IMR-90 (cell line): ENCODE data around the gene KDM2B. TPM values are rescaled to one million over a fixed set of nuclear protein-coding genes. Genes with fewer than 3 reads are reported as not detected.

Experiments
- ATAC-seq: fragments of 200-7000 bp; cut with Tn5 transposase; 2 replicates; pipeline ENCODE4 v1.9.1; 2020; ENCODE audit warnings: low read depth, mild to moderate bottlenecking, moderate library complexity
- BruUV-seq: library from RNA; stranded (reverse); fragments of 400-500 nt; replicated peaks from 2 replicates; lab custom pipeline; 2021; lab: Mats Ljungman, UMichigan
- CTCF ChIA-PET: fragments of 300-600 bp; formaldehyde crosslinking; extraction: SDS; loops from one replicate; lab custom pipeline; 2021; ENCODE audit warnings: antibody characterized with exemption; lab: Yijun Ruan, JAX
- POLR2A ChIA-PET: fragments of 300-600 bp; sonication (Branson Sonifier 250); formaldehyde crosslinking; loops from one replicate; lab custom pipeline; 2022; ENCODE audit warnings: antibody characterized with exemption; ENCODE audit not compliant: unreplicated experiment; lab: Charles Lee
- DNase-seq: peaks from one replicate; pipeline ENCODE4 v3.0.0; 2013
- H2AFZ ChIP-seq: replicated peaks from 2 replicates; pipeline ENCODE3; 2013; ENCODE audit warnings: low read length, mild to moderate bottlenecking; ENCODE audit not compliant: poor library complexity
- H2AK5ac ChIP-seq: 2 replicates; pipeline ENCODE4 v1.6.1; 2013; ENCODE audit warnings: low read depth, low read length, inconsistent platforms
- H2AK9ac ChIP-seq: replicated peaks from 2 replicates; pipeline ENCODE3; 2013; ENCODE audit warnings: mild to moderate bottlenecking, low read depth, low read length, moderate library complexity; ENCODE audit not compliant: poor library complexity
- H2BK120ac ChIP-seq: 2 replicates; pipeline ENCODE4 v1.6.1; 2013; ENCODE audit warnings: low read depth, low read length, inconsistent platforms
- H2BK15ac ChIP-seq: 3 replicates; pipeline ENCODE4 v1.6.1; 2013; ENCODE audit warnings: low read depth, low read length, inconsistent platforms
- H2BK20ac ChIP-seq: 2 replicates; pipeline ENCODE4 v1.6.1; 2013; ENCODE audit warnings: low read depth, mild to moderate bottlenecking, inconsistent platforms, low read length, moderate library complexity
- H2BK5ac ChIP-seq: 2 replicates; pipeline ENCODE4 v1.6.1; 2013; ENCODE audit warnings: mild to moderate bottlenecking, low read depth, low read length, inconsistent platforms; ENCODE audit not compliant: poor library complexity, severe bottlenecking
- H3K14ac ChIP-seq: replicated peaks from 2 replicates; pipeline ENCODE4 v1.6.1; 2013; ENCODE audit warnings: low read depth, low read length, inconsistent platforms
- H3K18ac ChIP-seq: 2 replicates; pipeline ENCODE4 v1.6.1; 2013; ENCODE audit warnings: low read depth, low read length, control low read depth
- H3K23ac ChIP-seq: 2 replicates; pipeline ENCODE4 v1.6.1; 2013; ENCODE audit warnings: low read depth, low read length, inconsistent platforms
- H3K27ac ChIP-seq: 2 replicates; pipeline ENCODE4 v1.5.1; 2013; ENCODE audit warnings: mild to moderate bottlenecking, control low read depth, low read length; ENCODE audit not compliant: insufficient read depth
- H3K27me3 ChIP-seq: 2 replicates; pipeline ENCODE4 v1.6.1; 2013; ENCODE audit warnings: low read length; ENCODE audit not compliant: control insufficient read depth, insufficient read depth
- H3K36me3 ChIP-seq: 2 replicates; pipeline ENCODE4 v1.6.1; 2013; ENCODE audit warnings: low read length, mixed read lengths; ENCODE audit not compliant: control insufficient read depth, insufficient read depth
- H3K4ac ChIP-seq: 2 replicates; pipeline ENCODE4 v1.6.1; 2013; ENCODE audit warnings: low read depth, low read length, inconsistent platforms
- H3K4me1 ChIP-seq: 2 replicates; pipeline ENCODE4 v1.6.1; 2013; ENCODE audit warnings: low read length, mixed read lengths; ENCODE audit not compliant: control insufficient read depth, insufficient read depth
- H3K4me2 ChIP-seq: 2 replicates; pipeline ENCODE4 v1.6.1; 2013; ENCODE audit warnings: low read depth, mild to moderate bottlenecking, control low read depth, low read length, moderate library complexity
- H3K4me3 ChIP-seq: 2 replicates; pipeline ENCODE4 v1.5.1; 2013; ENCODE audit warnings: low read depth, mild to moderate bottlenecking, control low read depth, low read length, moderate library complexity; ENCODE audit not compliant: insufficient read depth
- H3K56ac ChIP-seq: 2 replicates; pipeline ENCODE4 v1.6.1; 2013; ENCODE audit warnings: low read length, inconsistent platforms; ENCODE audit not compliant: insufficient read depth; ENCODE audit errors: extremely low read depth
- H3K79me1 ChIP-seq, 2 experiments: 2 replicates each; pipeline ENCODE4 v1.6.1; 2013; ENCODE audit warnings: low read length in 2 of 2, inconsistent platforms in 1 of 2, low read depth in 1 of 2
- H3K9ac ChIP-seq: 2 replicates; pipeline ENCODE4 v1.6.1; 2013; ENCODE audit warnings: low read depth, low read length, control low read depth
- H3K9me1 ChIP-seq: 2 replicates; pipeline ENCODE4 v1.6.1; 2013; ENCODE audit warnings: low read length, inconsistent platforms; ENCODE audit not compliant: insufficient read depth
- H3K9me3 ChIP-seq: 2 replicates; pipeline ENCODE4 v1.6.1; 2013; ENCODE audit warnings: low read length; ENCODE audit not compliant: control insufficient read depth, insufficient read depth
- H4K20me1 ChIP-seq: 2 replicates; pipeline ENCODE4 v1.6.1; 2013; ENCODE audit warnings: low read length, inconsistent platforms; ENCODE audit not compliant: insufficient read depth
- H4K5ac ChIP-seq: 2 replicates; pipeline ENCODE4 v1.6.1; 2013; ENCODE audit warnings: mild to moderate bottlenecking, low read depth, low read length, control low read depth
- H4K8ac ChIP-seq, 2 experiments: 2 replicates each; pipeline ENCODE4 v1.6.1; 2013; ENCODE audit warnings: low read depth in 2 of 2, low read length in 2 of 2, control low read depth in 1 of 2, inconsistent platforms in 1 of 2
- H4K91ac ChIP-seq: 2 replicates; pipeline ENCODE4 v1.6.1; 2013; ENCODE audit warnings: low read depth, low read length, inconsistent platforms; ENCODE audit not compliant: insufficient read depth
- CEBPB ChIP-seq: IDR thresholded peaks from 2 replicates; pipeline ENCODE4 v1.6.1; 2012; ENCODE audit warnings: low read depth, low read length, improper control_type of control experiment
- MAZ ChIP-seq: IDR thresholded peaks from 2 replicates; pipeline ENCODE4 v1.6.1; 2012; ENCODE audit warnings: low read depth, mild to moderate bottlenecking, low read length, improper control_type of control experiment, moderate library complexity, borderline replicate concordance
- MXI1 ChIP-seq: IDR thresholded peaks from 2 replicates; pipeline ENCODE4 v1.6.1; 2012; ENCODE audit warnings: low read depth, mild to moderate bottlenecking, low read length, moderate library complexity, borderline replicate concordance
- WGBS, 2 experiments: methylation state at CpG; one replicate each; pipeline versions ENCODE4 v1.1.5 to v1.1.7; 2013; ENCODE audit warnings: missing lambda C conversion rate in 2 of 2; ENCODE audit not compliant: insufficient read length in 1 of 2; ENCODE audit errors: extremely low coverage in 2 of 2; 5-methylcytosine and 5-hydroxymethylcytosine counted together
- dilution Hi-C: fragments of 300-500 bp; cut with HindIII; formaldehyde crosslinking; loops from one replicate; pipeline ENCODE4 v1.14.3; 2018; ENCODE audit warnings: low sequenced_read_pairs; ENCODE audit not compliant: unreplicated experiment
- in situ Hi-C: fragments of 300-500 bp; cut with MboI; formaldehyde crosslinking; loops from 3 replicates; pipeline ENCODE4 v1.14.3; 2019; ENCODE audit warnings: low sequenced_read_pairs, inconsistent platforms, mixed read lengths
- intact Hi-C: fragments of 100-400 bp; cut with micrococcal nuclease; formaldehyde crosslinking; loops from 2 replicates; pipeline ENCODE4 v1.10.0; 2022
- polyA plus RNA-seq, 3 experiments: library from polyadenylated mRNA; depleted of rRNA; stranded (reverse); fragments of >200 nt; gene quantifications; 2 replicates each; pipeline ENCODE4 v1.2.3, GENCODE V29; 2012; ENCODE audit warnings: low replicate concordance in 1 of 3
- total RNA-seq: library from RNA; depleted of rRNA; stranded (reverse); fragments of >200 nt; gene quantifications from 2 replicates; pipeline ENCODE4 v1.2.3, GENCODE V29; 2012

The KDM2B gene
- total and polyA plus RNA-seq, 2 of the 4 experiments (the other 2 are of a cell fraction), result 22.6 to 24.2 TPM

- H3K4ac ChIP-seq, result peak overlapping the region; percentile 89
- peak overlapping the region; percentile 91 for H2AK5ac ChIP-seq
- CTCF ChIA-PET, result interaction anchor here (1.4 to 1.9 kb wide), 3 partner anchors 25 to 49 kb away, joined by 4 to 12 read pairs (median 6); partner anchors contain the start of gene ORAI1
- peaks cover 23 to 51% of the 10 kb centered on the region in 2 experiments for H3K79me1 ChIP-seq
- peak overlapping the region; percentile 96 for H4K91ac ChIP-seq
- peaks cover 26% of the 10 kb centered on the region for H3K4me1 ChIP-seq
- H2AFZ ChIP-seq, result peak overlapping the region; percentile 87
- no peaks in the 10 kb centered on the region for H3K27me3 ChIP-seq
- ATAC-seq, result peak; percentile 0; the same call in 1 of the 2 replicates
- peak overlapping the region; percentile 93 for H3K23ac ChIP-seq
- POLR2A ChIA-PET, result interaction anchor here (0.5 to 0.6 kb wide), 3 partner anchors 58 to 1260 kb away, joined by 3 to 19 read pairs (median 11); no protein-coding TSS in a partner anchor
- peak overlapping the region; percentile 58; the same call in 1 of the 2 replicates for H3K56ac ChIP-seq
- H2BK120ac ChIP-seq, result peak overlapping the region; percentile 91
- dilution Hi-C loops (no loop called here), in situ Hi-C loops (no loop called here), intact Hi-C loops (no loop called here)
- H3K27ac ChIP-seq, result peak overlapping the region; percentile 96
- H3K4me2 ChIP-seq, result peak overlapping the region; percentile 62
- H3K14ac ChIP-seq, result peak overlapping the region; percentile 76
- no peaks in the 10 kb centered on the region for H3K9me3 ChIP-seq
- H2BK20ac ChIP-seq, result peak overlapping the region; percentile 81
- H4K20me1 ChIP-seq, result no peaks in the 10 kb centered on the region
- H4K8ac ChIP-seq, result peak overlapping the region; percentile 83 to 93
- peaks cover 3% of the 10 kb centered on the region for H3K9me1 ChIP-seq
- peak overlapping the region; percentile 79 for H4K5ac ChIP-seq
- 60% methylated on average over 1 of the region's 10 CpGs; no CpG with 5 or more reads in 1 of the 2 experiments for WGBS, 2 experiments
- peak overlapping the region; percentile 68 for H3K18ac ChIP-seq
- no peak for TF ChIP-seq CEBPB
- no peak for TF ChIP-seq MAZ
- no peak for TF ChIP-seq MXI1
- peaks cover 12% of the 10 kb centered on the region for H3K36me3 ChIP-seq
- H3K9ac ChIP-seq, result peak overlapping the region; percentile 70
- H2BK15ac ChIP-seq, result peak overlapping the region; percentile 91; the same call in 2 of the 3 replicates
- H3K4me3 ChIP-seq, result no peak overlapping the region; the same call in 1 of the 2 replicates
- H2AK9ac ChIP-seq, result peak overlapping the region; percentile 83
- peak overlapping the region; percentile 85 for H2BK5ac ChIP-seq
- no peak for DNase-seq
- BruUV-seq, result no TSS peak
Observed at GRCh38 chr12:121577443-121578180, 3.2 kb downstream of the KDM2B start.
